Psoas muscle (tissue), 8 donors: ENCODE measurements around the gene BTG4. TPM values are rescaled to one million over a fixed set of nuclear protein-coding genes. Genes with fewer than 3 reads are reported as not detected.

Experiments
- ATAC-seq, 4 donors: fragments of 200-7000 bp; cut with Tn5 transposase; one replicate each; pipeline ENCODE4 v1.9.1; 2020; ENCODE audit warnings: moderate library complexity in 3 of 4, mild to moderate bottlenecking in 2 of 4
- DNase-seq, 2 donors: peaks; one replicate each; pipeline ENCODE4 v3.0.0-alpha.2; 2020
- H3K27ac ChIP-seq: fragments of 200-600 bp; one replicate; pipeline ENCODE4 v1.8.0; 2022
- H3K27me3 ChIP-seq, 3 donors: fragments of 200-600 bp in 1 of 3; one replicate each; pipeline versions ENCODE4 v1.6.1 to v1.8.0; 2013 to 2022; ENCODE audit warnings: low read length in 2 of 3, mild to moderate bottlenecking in 2 of 3, moderate library complexity in 1 of 3; ENCODE audit not compliant: insufficient read depth in 3 of 3
- H3K36me3 ChIP-seq, 2 donors: fragments of 200-600 bp in 1 of 2; one replicate each; pipeline versions ENCODE4 v1.6.1 to v1.8.0; 2013 to 2022; ENCODE audit warnings: low read depth in 1 of 2, mild to moderate bottlenecking in 1 of 2, moderate library complexity in 1 of 2; ENCODE audit not compliant: insufficient read depth in 1 of 2
- H3K4me1 ChIP-seq: fragments of 200-600 bp; one replicate; pipeline ENCODE4 v1.8.0; 2022
- H3K4me3 ChIP-seq: fragments of 200-600 bp; one replicate; pipeline ENCODE4 v1.8.0; 2022; ENCODE audit warnings: mild to moderate bottlenecking
- H3K9me3 ChIP-seq: fragments of 200-600 bp; one replicate; pipeline ENCODE4 v1.8.0; 2022
- WGBS, 3 donors: extraction: QIAGEN DNeasy Blood & Tissue Kit; methylation state at CpG; one replicate each; pipeline versions ENCODE4 v1.1.6 to v1.1.7; 2013; 5-methylcytosine and 5-hydroxymethylcytosine counted together
- intact Hi-C, 2 donors: fragments of 100-400 bp; cut with DNase I; formaldehyde crosslinking; loops; one replicate each; pipeline versions ENCODE4 v1.11.0 to v1.14.2; 2022
- polyA plus RNA-seq, 3 donors: library from polyadenylated mRNA; stranded (reverse); fragments of 200-250 nt; gene quantifications; one replicate each; pipeline ENCODE4 v1.2.3, GENCODE V29; 2013
- total RNA-seq, 4 donors: library from RNA; stranded (reverse); fragmentation: NEBNext Ultra II Directional in 2 of 4; extraction: Animal tissue kit (Norgen Biotek cat#: 25700) in 2 of 4; gene quantifications; one replicate each; pipeline versions ENCODE4 v1.2.1 to v1.2.4, GENCODE V29; 2021 to 2023
- TF ChIP-seq, protein P1 (sequence below): fragments of 200-600 bp; IDR thresholded peaks from one replicate; pipeline ENCODE4 v1.8.0; 2022; ENCODE audit warnings: antibody characterized with exemption
- donor health status: healthy with polysubstance abuse.
- donor health status: DM: no; HTN: no; CAD: no; lungs with moderate emphysema.
- donor health status: Bipolar disorder and iron deficiency.
- donor health status: healthy.
- donor health status: DM: yes; HTN: yes; CAD: no.
- donor health status: DM: no; HTN: no; CAD: no.
- donor health status: DM: no; HTN: no; CAD: no.
- donor health status: DM: yes; HTN: yes; CAD: no.

The BTG4 gene
- total and polyA plus RNA-seq, 7 donors, result not detected

GRCh38 chr11:111514216-111515031 is 2.2 kb upstream of the BTG4 start, which contains the start of gene HOATZ:
Gene HOATZ (plus strand): TSS chr11:111514778. CDS start chr11:111514785, 7 bp downstream.
- DNase-seq (no peak), ATAC-seq (no peak)
- Histone ChIP-seq H3K27ac (no peak within 1 kb of the TSS), H3K36me3 (no peaks in the 10 kb centered on the region), H3K4me1 (no peaks in the 10 kb centered on the region), H3K4me3 (peak within 1 kb of the TSS; percentile 34), H3K9me3 (no peaks in the 10 kb centered on the region), H3K27me3 (peaks cover 0 to 34% (median 12%) of the 10 kb centered on the region in 3 donors)
- 19 to 25% (median 22%) methylated on average over 36 to 39 of the region's 39 CpGs for WGBS, 3 donors
- TF ChIP-seq, protein P1, sequence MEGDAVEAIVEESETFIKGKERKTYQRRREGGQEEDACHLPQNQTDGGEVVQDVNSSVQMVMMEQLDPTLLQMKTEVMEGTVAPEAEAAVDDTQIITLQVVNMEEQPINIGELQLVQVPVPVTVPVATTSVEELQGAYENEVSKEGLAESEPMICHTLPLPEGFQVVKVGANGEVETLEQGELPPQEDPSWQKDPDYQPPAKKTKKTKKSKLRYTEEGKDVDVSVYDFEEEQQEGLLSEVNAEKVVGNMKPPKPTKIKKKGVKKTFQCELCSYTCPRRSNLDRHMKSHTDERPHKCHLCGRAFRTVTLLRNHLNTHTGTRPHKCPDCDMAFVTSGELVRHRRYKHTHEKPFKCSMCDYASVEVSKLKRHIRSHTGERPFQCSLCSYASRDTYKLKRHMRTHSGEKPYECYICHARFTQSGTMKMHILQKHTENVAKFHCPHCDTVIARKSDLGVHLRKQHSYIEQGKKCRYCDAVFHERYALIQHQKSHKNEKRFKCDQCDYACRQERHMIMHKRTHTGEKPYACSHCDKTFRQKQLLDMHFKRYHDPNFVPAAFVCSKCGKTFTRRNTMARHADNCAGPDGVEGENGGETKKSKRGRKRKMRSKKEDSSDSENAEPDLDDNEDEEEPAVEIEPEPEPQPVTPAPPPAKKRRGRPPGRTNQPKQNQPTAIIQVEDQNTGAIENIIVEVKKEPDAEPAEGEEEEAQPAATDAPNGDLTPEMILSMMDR, result no peak
- intact Hi-C loops, result no loop called here

- no peaks in the 10 kb centered on the region for H3K4me1 ChIP-seq
- TF ChIP-seq, protein P1, result no peak
- H3K27me3 ChIP-seq, result peaks cover 0 to 34% (median 12%) of the 10 kb centered on the region in 3 donors
- H3K4me3 ChIP-seq, result peak overlapping the region; percentile 65
- peak in 2 of 4 donors; percentile 11 to 32 for ATAC-seq
- H3K9me3 ChIP-seq, result no peaks in the 10 kb centered on the region
- no peak overlapping the region for H3K27ac ChIP-seq
- 39 to 51% (median 44%) methylated on average over 6 of the region's 6 CpGs for WGBS, 3 donors
- intact Hi-C loops, result loop anchor here in 1 of 2 donors (1.0 kb wide), 1 partner anchor 44 kb away; no protein-coding TSS in a partner anchor
- DNase-seq, result no peak
- no peaks in the 10 kb centered on the region for H3K36me3 ChIP-seq
Measured at GRCh38 chr11:111513240-111513605, 1.0 kb upstream of the BTG4 start.

GRCh38 chr11:111510311-111510710 is 1.9 kb downstream of the BTG4 start:
- DNase-seq (no peak), ATAC-seq (no peak)
- Histone ChIP-seq H3K36me3 (no peaks in the 10 kb centered on the region), H3K27me3 (peaks cover 0 to 34% (median 12%) of the 10 kb centered on the region in 3 donors), H3K9me3 (no peaks in the 10 kb centered on the region), H3K4me3 (no peak overlapping the region), H3K27ac (no peak overlapping the region), H3K4me1 (no peaks in the 10 kb centered on the region)
- TF ChIP-seq, protein P1, result no peak
- intact Hi-C loops, result no loop called here
- WGBS, 3 donors, result 95 to 98% (median 96%) methylated on average over 1 of the region's 1 CpG

- TF ChIP-seq, protein P1, result no peak
- no peak overlapping the region for H3K27ac ChIP-seq
- 74 to 87% (median 84%) methylated on average over 1 of the region's 1 CpG for WGBS, 3 donors
- H3K4me1 ChIP-seq, result no peaks in the 10 kb centered on the region
- H3K9me3 ChIP-seq, result no peaks in the 10 kb centered on the region
- H3K4me3 ChIP-seq, result no peak overlapping the region
- intact Hi-C loops, result no loop called here
- no peaks in the 10 kb centered on the region for H3K27me3 ChIP-seq
- ATAC-seq (no peak), DNase-seq (no peak)
- no peaks in the 10 kb centered on the region for H3K36me3 ChIP-seq
Measured at GRCh38 chr11:111502611-111503010, 9.6 kb downstream of the BTG4 start.
